Left lung (tissue), 10 donors: ENCODE data around the gene MOB3A. TPM values are rescaled to one million over a fixed set of nuclear protein-coding genes. Genes with fewer than 3 reads are reported as not detected.

Experiments
- ATAC-seq: fragments of 200-7000 bp; cut with Tn5 transposase; one replicate; pipeline ENCODE4 v1.9.1; 2020; ENCODE audit warnings: moderate library complexity
- DNase-seq, 4 donors: peaks; one replicate each; pipeline ENCODE4 v3.0.0-alpha.2; 2013 to 2020
- H3K27ac ChIP-seq, 2 donors: fragments of 200-600 bp; sonication (generic) in 1 of 2; one replicate each; pipeline versions ENCODE4 v1.5.0 to v1.8.0; 2020 to 2021
- H3K27me3 ChIP-seq, 2 donors: fragments of 200-600 bp; sonication (generic) in 1 of 2; one replicate each; pipeline versions ENCODE4 v1.5.0 to v1.8.0; 2020 to 2021
- H3K36me3 ChIP-seq, 2 donors: fragments of 200-600 bp; sonication (generic) in 1 of 2; one replicate each; pipeline versions ENCODE4 v1.5.0 to v1.8.0; 2020 to 2021
- H3K4me1 ChIP-seq, 2 donors: fragments of 200-600 bp; one replicate each; pipeline ENCODE4 v1.8.0; 2021
- H3K4me3 ChIP-seq, 2 donors: fragments of 200-600 bp; sonication (generic) in 1 of 2; one replicate each; pipeline versions ENCODE4 v1.5.0 to v1.8.0; 2020 to 2021; ENCODE audit warnings: mild to moderate bottlenecking in 1 of 2
- H3K9me3 ChIP-seq, 2 donors: fragments of 200-600 bp; sonication (generic) in 1 of 2; one replicate each; pipeline versions ENCODE4 v1.5.0 to v1.8.0; 2020 to 2021
- intact Hi-C, 2 donors: fragments of 100-400 bp; cut with DNase I; formaldehyde crosslinking; loops; one replicate each; pipeline versions ENCODE4 v1.11.2 to v1.14.2; 2022
- polyA plus RNA-seq, 6 donors: library from polyadenylated mRNA; unstranded; fragments of 120-200 nt; gene quantifications; one replicate each; pipeline ENCODE4 v1.2.1, GENCODE V29; 2013; ENCODE audit not compliant: insufficient read length in 6 of 6
- total RNA-seq, 2 donors: library from RNA; stranded (reverse); fragmentation: NEBNext Ultra II Directional; extraction: Animal tissue kit (Norgen Biotek cat#: 25700); gene quantifications; one replicate each; pipeline ENCODE4 v1.2.1, GENCODE V29; 2021
- TF ChIP-seq, protein P1 (sequence below), 2 donors: fragments of 200-600 bp; sonication (generic) in 1 of 2; IDR thresholded peaks; one replicate each; pipeline versions ENCODE4 v1.5.0 to v1.8.0; 2021; ENCODE audit warnings: antibody characterized with exemption in 2 of 2
- donor health status: DM: no; HTN: yes; CAD: no.
- donor health status: DM: no; HTN: no; CAD: no.

The MOB3A gene
- total and polyA plus RNA-seq, 8 donors, result 20.6 to 105 (median 25.4) TPM

DNA sequence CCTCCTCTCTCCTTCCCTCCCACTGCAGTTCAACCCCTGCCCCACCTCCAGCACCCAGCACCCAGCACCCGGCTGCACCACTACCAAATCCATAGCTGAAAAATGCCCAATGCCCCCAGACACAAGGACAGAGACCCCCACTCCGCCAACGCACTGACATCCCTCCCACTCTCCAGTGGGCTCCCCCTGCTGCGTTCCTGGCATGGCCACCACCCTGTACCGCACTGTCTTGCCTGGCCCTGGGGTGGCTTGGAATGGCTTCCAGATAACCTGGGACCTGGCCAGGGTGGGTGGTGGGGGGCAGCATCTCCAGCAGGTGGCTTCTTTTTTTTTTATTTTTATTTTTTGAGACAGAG is 39.3 kb downstream of the MOB3A start:
- no peaks in the 10 kb centered on the region for H3K27me3 ChIP-seq
- H3K27ac ChIP-seq, result peak overlapping the region; percentile 48 to 99
- no peak for DNase-seq
- peaks cover 39 to 77% of the 10 kb centered on the region in 2 donors for H3K4me1 ChIP-seq
- no peaks in the 10 kb centered on the region for H3K9me3 ChIP-seq
- H3K36me3 ChIP-seq, result no peaks in the 10 kb centered on the region
- TF ChIP-seq, protein P1, sequence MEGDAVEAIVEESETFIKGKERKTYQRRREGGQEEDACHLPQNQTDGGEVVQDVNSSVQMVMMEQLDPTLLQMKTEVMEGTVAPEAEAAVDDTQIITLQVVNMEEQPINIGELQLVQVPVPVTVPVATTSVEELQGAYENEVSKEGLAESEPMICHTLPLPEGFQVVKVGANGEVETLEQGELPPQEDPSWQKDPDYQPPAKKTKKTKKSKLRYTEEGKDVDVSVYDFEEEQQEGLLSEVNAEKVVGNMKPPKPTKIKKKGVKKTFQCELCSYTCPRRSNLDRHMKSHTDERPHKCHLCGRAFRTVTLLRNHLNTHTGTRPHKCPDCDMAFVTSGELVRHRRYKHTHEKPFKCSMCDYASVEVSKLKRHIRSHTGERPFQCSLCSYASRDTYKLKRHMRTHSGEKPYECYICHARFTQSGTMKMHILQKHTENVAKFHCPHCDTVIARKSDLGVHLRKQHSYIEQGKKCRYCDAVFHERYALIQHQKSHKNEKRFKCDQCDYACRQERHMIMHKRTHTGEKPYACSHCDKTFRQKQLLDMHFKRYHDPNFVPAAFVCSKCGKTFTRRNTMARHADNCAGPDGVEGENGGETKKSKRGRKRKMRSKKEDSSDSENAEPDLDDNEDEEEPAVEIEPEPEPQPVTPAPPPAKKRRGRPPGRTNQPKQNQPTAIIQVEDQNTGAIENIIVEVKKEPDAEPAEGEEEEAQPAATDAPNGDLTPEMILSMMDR (IDR thresholded peaks at IDR 0.05), result no peak
- no peak for ATAC-seq
- H3K4me3 ChIP-seq, result no peak overlapping the region
- intact Hi-C loops, result no loop called here

- peak in 2 of 4 donors; percentile 77 to 91 for DNase-seq
- intact Hi-C loops, result no loop called here
- no peak for ATAC-seq
- Histone ChIP-seq H3K9me3 (no peaks in the 10 kb centered on the region), H3K4me1 (peaks cover 42 to 80% of the 10 kb centered on the region in 2 donors), H3K36me3 (no peaks in the 10 kb centered on the region), H3K27me3 (no peaks in the 10 kb centered on the region), H3K27ac (peak overlapping the region; percentile 89 to 90), H3K4me3 (peak overlapping the region in 1 of 2 donors; percentile 28)
- TF ChIP-seq, protein P1 (IDR thresholded peaks at IDR 0.05), result no peak
Observed at GRCh38 chr19:2055931-2056836, 39.9 kb downstream of the MOB3A start.

DNA sequence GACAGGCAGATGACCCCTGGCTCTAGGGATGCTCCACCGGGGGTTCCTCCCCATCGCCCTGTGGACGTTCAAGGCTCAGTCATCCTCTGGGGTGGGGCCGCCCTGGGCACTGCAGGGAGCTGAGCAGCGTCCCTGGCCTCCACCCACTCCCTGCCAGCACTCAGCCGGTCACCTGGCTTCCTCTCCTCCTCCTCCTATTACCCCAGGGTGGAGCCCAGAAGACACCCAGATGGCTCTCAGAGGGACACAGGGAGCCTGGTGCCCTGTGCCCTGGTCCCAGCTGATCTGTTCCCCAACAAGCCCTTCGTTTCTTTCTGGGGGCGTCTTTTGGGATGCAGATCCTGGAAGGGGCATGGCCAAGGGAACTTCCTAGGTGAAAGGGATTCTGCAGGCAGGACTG is 41.4 kb downstream of the MOB3A start:
- ATAC-seq (no peak), DNase-seq (no peak)
- Histone ChIP-seq H3K9me3 (no peaks in the 10 kb centered on the region), H3K4me1 (peaks cover 31 to 67% of the 10 kb centered on the region in 2 donors), H3K27me3 (no peaks in the 10 kb centered on the region), H3K4me3 (no peak overlapping the region), H3K36me3 (no peaks in the 10 kb centered on the region), H3K27ac (peak overlapping the region; percentile 39 to 89)
- TF ChIP-seq, protein P1 (IDR thresholded peaks at IDR 0.05), result no peak
- intact Hi-C loops, result no loop called here

DNA sequence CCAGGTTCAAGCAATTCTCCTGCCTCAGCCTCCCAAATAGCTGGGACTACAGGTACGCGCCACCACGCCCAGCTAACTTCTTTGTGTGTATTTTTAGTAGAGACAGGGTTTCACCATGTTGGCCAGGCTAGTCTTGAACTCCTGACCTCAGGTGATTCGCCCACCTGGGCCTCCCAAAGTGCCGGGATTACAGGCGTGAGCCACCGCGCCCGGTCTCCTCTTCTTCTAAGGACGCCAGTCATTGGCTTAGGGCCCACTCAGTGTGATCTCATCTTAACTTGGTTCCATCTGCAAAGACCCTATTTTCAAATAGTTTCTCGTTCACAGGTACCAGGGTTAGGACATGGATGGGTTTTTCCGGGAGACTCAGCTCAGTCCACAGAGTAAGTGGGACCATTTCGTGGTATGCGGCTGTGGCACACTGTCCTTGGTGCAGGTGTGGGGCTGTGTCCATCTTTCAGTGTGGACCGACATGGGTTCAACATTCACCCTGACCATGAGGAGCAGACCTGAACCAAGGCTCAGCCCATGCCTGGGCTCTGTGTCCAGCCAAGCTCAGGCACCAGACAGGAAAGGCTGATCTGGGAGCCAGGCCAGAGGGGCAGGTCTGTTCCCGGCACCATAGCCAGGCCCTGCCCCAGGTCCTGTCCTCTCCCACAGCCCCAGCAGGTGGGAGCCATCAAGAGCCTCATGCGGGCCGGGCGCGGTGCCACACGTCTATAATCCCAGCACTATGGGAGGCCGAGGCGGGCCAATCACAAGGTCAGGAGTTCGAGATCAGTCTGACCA is 42.3 kb downstream of the MOB3A start:
- TF ChIP-seq, protein P1 (IDR thresholded peaks at IDR 0.05), result no peak
- DNase-seq (peak in 3 of 4 donors; percentile 67 to 81 (median 81)), ATAC-seq (no peak)
- Histone ChIP-seq H3K27me3 (no peaks in the 10 kb centered on the region), H3K9me3 (no peaks in the 10 kb centered on the region), H3K36me3 (peaks cover 0 to 7% of the 10 kb centered on the region in 2 donors), H3K27ac (peak overlapping the region; percentile 39 to 89), H3K4me1 (peaks cover 32 to 67% of the 10 kb centered on the region in 2 donors), H3K4me3 (no peak overlapping the region)
- intact Hi-C loops, result no loop called here
